Measurements from ENCODE around the gene SLC38A8. TPM values are rescaled to one million over a fixed set of nuclear protein-coding genes. Genes with fewer than 3 reads are reported as not detected.
A peak's percentile ranks its signal among the peaks of the same experiment; 100 is the strongest.

Gene SLC38A8
- total RNA-seq, 4 donors from 2014 or later, result not detected

GRCh38 chr16:84063980-84064379 is 21.4 kb upstream of the SLC38A8 start:
- no peak for TF ChIP-seq EP300 (IDR thresholded peaks at IDR 0.05)
- no peak for TF ChIP-seq CTCF (IDR thresholded peaks at IDR 0.05)
- TF ChIP-seq POLR2A (IDR thresholded peaks at IDR 0.05), result no peak
- no peak for TF ChIP-seq POLR2AphosphoS5 (IDR thresholded peaks at IDR 0.05)
- Histone ChIP-seq H3K9me3 (no peaks in the 10 kb centered on the region), H3K27ac (no peak overlapping the region), H3K36me3 (peaks cover 93% of the 10 kb centered on the region), H3K27me3 (no peaks in the 10 kb centered on the region), H3K4me3 (no peak overlapping the region), H3K4me1 (no peaks in the 10 kb centered on the region)
- WGBS, result 91% methylated on average over 4 of the region's 4 CpGs
- no peak for DNase-seq (ENCODE audit: low spot score in 2 of 2)

- H3K27me3 ChIP-seq, result no peaks in the 10 kb centered on the region
- H3K27ac ChIP-seq, result no peak overlapping the region
- H3K9me3 ChIP-seq, result no peaks in the 10 kb centered on the region
- 56% methylated on average over 25 of the region's 25 CpGs for WGBS
- no peak overlapping the region for H3K4me3 ChIP-seq
- peak in 1 of 3 donors; percentile 45 for TF ChIP-seq POLR2AphosphoS5 (IDR thresholded peaks at IDR 0.05)
- no peak for TF ChIP-seq EP300 (IDR thresholded peaks at IDR 0.05)
- peak; percentile 67 to 81 for TF ChIP-seq CTCF (IDR thresholded peaks at IDR 0.05)
- TF ChIP-seq POLR2A (IDR thresholded peaks at IDR 0.05), result no peak
- peaks cover 93% of the 10 kb centered on the region for H3K36me3 ChIP-seq
- H3K4me1 ChIP-seq, result no peaks in the 10 kb centered on the region
- DNase-seq (ENCODE audit: low spot score in 2 of 2), result peak in 1 of 2 donors; percentile 82
These were observed 20.4 kb upstream of the SLC38A8 start for GRCh38 chr16:84062734-84063640.

GRCh38 chr16:84061236-84061819 is 18.7 kb upstream of the SLC38A8 start:
- H3K27me3 ChIP-seq, result no peaks in the 10 kb centered on the region
- peaks cover 95% of the 10 kb centered on the region for H3K36me3 ChIP-seq
- WGBS, result 85% methylated on average over 7 of the region's 7 CpGs
- H3K27ac ChIP-seq, result no peak overlapping the region
- H3K4me3 ChIP-seq, result no peak overlapping the region
- no peaks in the 10 kb centered on the region for H3K9me3 ChIP-seq
- DNase-seq (ENCODE audit: low spot score in 2 of 2), result no peak
- no peaks in the 10 kb centered on the region for H3K4me1 ChIP-seq
- no peak for TF ChIP-seq EP300 (IDR thresholded peaks at IDR 0.05)
- TF ChIP-seq POLR2AphosphoS5 (IDR thresholded peaks at IDR 0.05), result no peak
- no peak for TF ChIP-seq CTCF (IDR thresholded peaks at IDR 0.05)
- no peak for TF ChIP-seq POLR2A (IDR thresholded peaks at IDR 0.05)

- Histone ChIP-seq H3K4me3 (no peak overlapping the region), H3K27ac (no peak overlapping the region), H3K4me1 (no peaks in the 10 kb centered on the region), H3K27me3 (no peaks in the 10 kb centered on the region), H3K36me3 (peaks cover 96% of the 10 kb centered on the region), H3K9me3 (no peaks in the 10 kb centered on the region)
- no peak for DNase-seq (ENCODE audit: low spot score in 2 of 2)
- TF ChIP-seq EP300 (IDR thresholded peaks at IDR 0.05) (no peak), POLR2AphosphoS5 (IDR thresholded peaks at IDR 0.05) (no peak)
- 97% methylated on average over 15 of the region's 28 CpGs for WGBS
These were observed 17.6 kb upstream of the SLC38A8 start for GRCh38 chr16:84059946-84060901.

- no peaks in the 10 kb centered on the region for H3K9me3 ChIP-seq
- no peak overlapping the region for H3K27ac ChIP-seq
- H3K36me3 ChIP-seq, result peaks cover 96% of the 10 kb centered on the region
- H3K27me3 ChIP-seq, result no peaks in the 10 kb centered on the region
- WGBS, result 88% methylated on average over 11 of the region's 11 CpGs
- no peaks in the 10 kb centered on the region for H3K4me1 ChIP-seq
- TF ChIP-seq EP300 (IDR thresholded peaks at IDR 0.05) (no peak), CTCF (IDR thresholded peaks at IDR 0.05) (no peak)
- DNase-seq (ENCODE audit: low spot score in 2 of 2), result no peak
- H3K4me3 ChIP-seq, result no peak overlapping the region
These were observed 16.5 kb upstream of the SLC38A8 start for GRCh38 chr16:84059111-84059510.

Measured in suprapubic skin (tissue), 4 donors.